Measurements from ENCODE around the gene WNT7A. TPM values are rescaled to one million over a fixed set of nuclear protein-coding genes. Genes with fewer than 3 reads are reported as not detected.

The WNT7A gene
- total and polyA plus RNA-seq, 2 donors (not counting 3 experiments of a cell fraction or from before 2014, with no cell fraction given): not detected

DNA sequence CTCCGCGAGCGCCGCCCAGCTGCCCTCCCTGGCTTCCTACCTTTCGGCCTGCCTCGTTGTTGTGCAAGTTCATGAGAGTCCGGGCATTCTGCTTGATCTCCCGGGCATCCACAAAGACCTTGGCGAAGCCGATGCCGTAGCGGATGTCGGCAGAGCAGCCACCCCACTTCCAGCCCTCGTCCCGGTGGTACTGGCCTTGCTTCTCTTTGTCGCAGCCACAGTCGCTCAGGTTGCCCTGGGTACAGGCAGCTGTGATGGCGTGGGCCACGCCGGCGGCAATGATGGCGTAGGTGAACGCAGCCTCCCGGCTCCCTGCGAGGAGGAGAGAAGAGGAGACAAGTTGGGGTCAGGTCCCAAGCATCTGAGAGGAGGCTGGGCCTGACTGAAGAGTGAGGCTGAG, 25.4 kb downstream of the WNT7A start:
- no peak overlapping the region for H3K4me3 ChIP-seq (replicated peaks in 1 of 3; ENCODE audit: insufficient read depth in 1 of 3, low read depth in 1 of 3, low read length in 3 of 3)
- H3K27ac ChIP-seq (ENCODE audit: insufficient read depth, low read depth, low read length): no peak overlapping the region
- H3K79me2 ChIP-seq (ENCODE audit: control insufficient read depth, insufficient read depth, low read length): no peaks in the 10 kb centered on the region
- no peaks in the 10 kb centered on the region for H3K9me3 ChIP-seq (replicated peaks; ENCODE audit: control insufficient read depth, insufficient read depth, low read length)
- ChIA-PET CTCF (no interaction called here), POLR2A (no interaction called here)
- no peaks in the 10 kb centered on the region for H4K20me1 ChIP-seq (replicated peaks; ENCODE audit: control insufficient read depth, extremely low read depth, insufficient read depth, low read length)
- dilution Hi-C loops (cut with MboI; ENCODE audit: extremely low pct_ligation_motif_present, low sequenced_read_pairs) (no loop called here), intact Hi-C loops (cut with micrococcal nuclease) (no loop called here)
- no peak overlapping the region for H2AFZ ChIP-seq (ENCODE audit: low read depth, low read length)
- no peaks in the 10 kb centered on the region for H3K9me1 ChIP-seq (replicated peaks; ENCODE audit: control insufficient read depth, extremely low read depth, insufficient read depth, low read length)
- FAIRE-seq (no peak), DNase-seq (ENCODE audit: low read depth, low spot score) (no peak)
- BruUV-seq (replicated peaks): no TSS peak
- H3K36me3 ChIP-seq (ENCODE audit: control insufficient read depth in 2 of 2, extremely low read depth in 1 of 2, insufficient read depth in 2 of 2, low read length in 2 of 2): no peaks in the 10 kb centered on the region
- no peaks in the 10 kb centered on the region for H3K4me1 ChIP-seq (ENCODE audit: control insufficient read depth, extremely low read depth, insufficient read depth, low read length)
- H3K4me2 ChIP-seq (ENCODE audit: insufficient read depth, low read length): no peak overlapping the region
- no peak overlapping the region for H3K9ac ChIP-seq (replicated peaks; ENCODE audit: extremely low read depth, insufficient read depth, low read length)
- TF ChIP-seq EZH2 (IDR thresholded peaks at IDR 0.05; ENCODE audit: borderline replicate concordance, low read depth, low read length, severe bottlenecking) (no peak), CTCF (IDR thresholded peaks at IDR 0.05; ENCODE audit: extremely low read depth in 1 of 2, insufficient read depth in 1 of 2, low read depth in 1 of 2, low read length in 2 of 2) (no peak), GATA2 (IDR thresholded peaks at IDR 0.05; ENCODE audit: insufficient read depth, insufficient read length, low read depth, low read length) (no peak), POLR2A (IDR thresholded peaks at IDR 0.05; ENCODE audit: low read depth, low read length) (no peak), POLR2AphosphoS5 (IDR thresholded peaks at IDR 0.05; ENCODE audit: insufficient read depth, low read depth, low read length) (no peak)
- H3K27me3 ChIP-seq (ENCODE audit: control insufficient read depth in 2 of 2, insufficient read depth in 2 of 2, low read length in 2 of 2): no peaks in the 10 kb centered on the region

DNA sequence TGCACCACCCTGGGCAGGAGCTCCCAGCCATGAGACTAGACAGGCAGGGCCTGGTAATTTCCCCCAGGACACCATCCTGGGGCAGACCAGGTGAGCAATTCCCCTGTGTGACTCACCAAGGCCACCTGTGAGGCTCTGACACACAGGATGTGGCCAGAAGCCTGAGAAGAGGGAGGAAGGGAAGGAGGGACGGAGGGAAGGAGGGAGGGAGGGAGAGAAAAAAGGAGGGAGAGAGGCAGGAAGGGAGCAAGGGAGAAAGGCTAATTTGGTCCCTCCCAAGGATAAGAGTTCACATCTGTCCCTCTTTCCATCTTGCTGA, 25.9 kb downstream of the WNT7A start:
- Histone ChIP-seq H3K9me3 (replicated peaks; ENCODE audit: control insufficient read depth, insufficient read depth, low read length) (no peaks in the 10 kb centered on the region), H3K36me3 (ENCODE audit: control insufficient read depth in 2 of 2, extremely low read depth in 1 of 2, insufficient read depth in 2 of 2, low read length in 2 of 2) (no peaks in the 10 kb centered on the region), H4K20me1 (replicated peaks; ENCODE audit: control insufficient read depth, extremely low read depth, insufficient read depth, low read length) (no peaks in the 10 kb centered on the region), H3K79me2 (ENCODE audit: control insufficient read depth, insufficient read depth, low read length) (no peaks in the 10 kb centered on the region), H3K9me1 (replicated peaks; ENCODE audit: control insufficient read depth, extremely low read depth, insufficient read depth, low read length) (no peaks in the 10 kb centered on the region), H3K4me3 (replicated peaks in 1 of 3; ENCODE audit: insufficient read depth in 1 of 3, low read depth in 1 of 3, low read length in 3 of 3) (no peak overlapping the region), H3K27me3 (ENCODE audit: control insufficient read depth in 2 of 2, insufficient read depth in 2 of 2, low read length in 2 of 2) (no peaks in the 10 kb centered on the region), H3K4me2 (ENCODE audit: insufficient read depth, low read length) (no peak overlapping the region), H3K4me1 (ENCODE audit: control insufficient read depth, extremely low read depth, insufficient read depth, low read length) (no peaks in the 10 kb centered on the region), H2AFZ (ENCODE audit: low read depth, low read length) (no peak overlapping the region), H3K27ac (ENCODE audit: insufficient read depth, low read depth, low read length) (no peak overlapping the region), H3K9ac (replicated peaks; ENCODE audit: extremely low read depth, insufficient read depth, low read length) (no peak overlapping the region)
- TF ChIP-seq JUN (IDR thresholded peaks at IDR 0.05; ENCODE audit: borderline replicate concordance, insufficient read depth, insufficient read length, low read depth): no peak
- no peak for TF ChIP-seq POLR2A (IDR thresholded peaks at IDR 0.05; ENCODE audit: low read depth, low read length)
- dilution Hi-C loops (cut with MboI; ENCODE audit: extremely low pct_ligation_motif_present, low sequenced_read_pairs): no loop called here
- POLR2A ChIA-PET: no interaction called here
- no TSS peak for BruUV-seq (replicated peaks)
- FAIRE-seq (no peak), DNase-seq (ENCODE audit: low read depth, low spot score) (no peak)
- intact Hi-C loops (cut with micrococcal nuclease): no loop called here
- CTCF ChIA-PET: no interaction called here
